WTC11 (cell line): Measurements from ENCODE around the gene AP1G1.

ENCODE experiments used
- CTCF ChIP-seq: fragments of 200-600 bp; IDR thresholded peaks from 2 replicates; pipeline ENCODE4 v1.8.0; 2022; ENCODE audit warnings: antibody characterized with exemption
- HMGXB4 ChIP-seq: sonication (generic); formaldehyde crosslinking; IDR thresholded peaks from 2 replicates; pipeline ENCODE4 v1.8.1; 2023; ENCODE audit warnings: mild to moderate bottlenecking, moderate library complexity, missing genetic modification reagents
- JAZF1 ChIP-seq: fragments of 250-450 bp; sonication (Bioruptor Pico); IDR thresholded peaks from 2 replicates; pipeline ENCODE4 v1.9.0; 2021; ENCODE audit warnings: moderate library complexity, mild to moderate bottlenecking, inconsistent platforms
- JUN ChIP-seq: sonication (generic); formaldehyde crosslinking; IDR thresholded peaks from 2 replicates; pipeline ENCODE4 v1.8.0; 2023; ENCODE audit warnings: mild to moderate bottlenecking, missing genetic modification reagents

GRCh38 chr16:71721066-71721740 is 87.4 kb downstream of the AP1G1 start:
- TF ChIP-seq CTCF (no peak), JUN (CRISPR knock-in tag) (no peak), JAZF1 (CRISPR knock-in tag) (no peak), HMGXB4 (CRISPR knock-in tag) (no peak)
